NT2/D1 (cell line): ENCODE measurements around the gene ADARB2.

Source experiments
- SUZ12 ChIP-seq: IDR thresholded peaks from 2 replicates; pipeline ENCODE4 v1.6.1; 2011; ENCODE audit not compliant: insufficient read length, insufficient read depth; ENCODE audit errors: extremely low read depth
- YY1 ChIP-seq: IDR thresholded peaks from 2 replicates; pipeline ENCODE4 v1.6.1; 2011; ENCODE audit not compliant: insufficient read length, insufficient read depth
- ZNF274 ChIP-seq: IDR thresholded peaks from 2 replicates; pipeline ENCODE4 v1.6.1; 2011; ENCODE audit warnings: mild to moderate bottlenecking, low read depth, low read length

- no peak for TF ChIP-seq YY1
- no peak for TF ChIP-seq ZNF274
- TF ChIP-seq SUZ12: no peak
Observed at GRCh38 chr10:1247598-1248261, 489.6 kb downstream of the ADARB2 start.
